HepG2 (cell line): ENCODE data around the gene MYBL2. TPM values are rescaled to one million over a fixed set of nuclear protein-coding genes. Genes with fewer than 3 reads are reported as not detected.

ENCODE experiments used
- ATAC-seq: fragments of 200-7000 bp; cut with Tn5 transposase; 3 replicates; pipeline ENCODE4 v1.9.1; 2020; ENCODE audit warnings: mild to moderate bottlenecking, moderate library complexity
- BruUV-seq: library from RNA; stranded (reverse); fragments of 400-500 nt; replicated peaks from 2 replicates; lab custom pipeline; 2021; lab: Mats Ljungman, UMichigan
- CTCF ChIA-PET: fragments of 300-600 bp; formaldehyde crosslinking; extraction: SDS; loops from one replicate; lab custom pipeline; 2021; ENCODE audit warnings: low total read pairs, inconsistent platforms, low intra/inter-chr PET ratio; lab: Yijun Ruan, JAX
- POLR2A ChIA-PET: fragments of 350-600 bp; sonication (Branson Sonifier 250); formaldehyde crosslinking; loops from one replicate; lab custom pipeline; 2020; ENCODE audit warnings: antibody characterized with exemption, inconsistent platforms; lab: Yijun Ruan, JAX
- DNase-seq: peaks from one replicate; pipeline ENCODE4 v3.0.0-alpha.2; 2015; ENCODE audit warnings: low spot score
- FAIRE-seq: peaks from 3 replicates; lab custom pipeline; 2011; peaks lifted over from hg19 to GRCh38; lab: Jason Lieb, UNC
- H2AFZ ChIP-seq: one replicate; pipeline ENCODE4 v1.6.1; 2011; ENCODE audit warnings: low read length, inconsistent platforms
- H3K27ac ChIP-seq: fragments of 300-600 bp; 3 replicates; pipeline ENCODE4 v1.8.0; 2011; ENCODE audit warnings: mixed run types, mild to moderate bottlenecking, mixed read lengths, low read length, inconsistent platforms; ENCODE audit not compliant: insufficient read depth; ENCODE audit errors: extremely low read length
- H3K27me3 ChIP-seq, 2 experiments: fragments of 200-600 bp in 1 of 2; 2 replicates in 1 of 2; 3 replicates in 1 of 2; pipeline versions ENCODE4 v1.6.0 to v1.8.0; 2011; ENCODE audit warnings: low read length in 2 of 2, mild to moderate bottlenecking in 2 of 2, moderate library complexity in 2 of 2, inconsistent platforms in 1 of 2; ENCODE audit not compliant: insufficient read depth in 2 of 2, control insufficient read depth in 1 of 2
- H3K36me3 ChIP-seq, 2 experiments: fragments of 200-600 bp in 1 of 2; replicated peaks in 1 of 2; 2 replicates in 1 of 2; 3 replicates in 1 of 2; pipeline versions ENCODE4 v1.5.1 to v1.8.0; 2011; ENCODE audit warnings: low read length in 2 of 2, inconsistent platforms in 1 of 2; ENCODE audit not compliant: insufficient read depth in 2 of 2, control insufficient read depth in 1 of 2
- H3K4me1 ChIP-seq: 2 replicates; pipeline ENCODE4 v1.5.1; 2012; ENCODE audit warnings: low read length, inconsistent platforms; ENCODE audit not compliant: insufficient read depth
- H3K4me2 ChIP-seq: 2 replicates; pipeline ENCODE4 v1.6.0; 2011; ENCODE audit warnings: low read depth, low read length, inconsistent platforms
- H3K4me3 ChIP-seq, 3 experiments: fragments of 200-600 bp in 1 of 3; sonication (generic), shearing (Covaris generic) in 1 of 3; replicated peaks in 1 of 3; 2 replicates each; pipeline ENCODE4 v1.5.1; 2011 to 2016; ENCODE audit warnings: low read length in 3 of 3, inconsistent platforms in 2 of 3, low read depth in 2 of 3, mild to moderate bottlenecking in 2 of 3, control low read depth in 1 of 3, mixed read lengths in 1 of 3; ENCODE audit not compliant: insufficient read depth in 1 of 3
- H3K79me2 ChIP-seq: one replicate; pipeline ENCODE4 v1.6.1; 2011; ENCODE audit warnings: low read length, inconsistent platforms; ENCODE audit not compliant: insufficient read depth
- H3K9ac ChIP-seq: 2 replicates; pipeline ENCODE4 v1.6.0; 2011; ENCODE audit warnings: mild to moderate bottlenecking, low read depth, low read length, inconsistent platforms; ENCODE audit not compliant: insufficient read depth
- H3K9me3 ChIP-seq: 2 replicates; pipeline ENCODE4 v1.5.1; 2012; ENCODE audit warnings: mild to moderate bottlenecking, low read length
- H4K20me1 ChIP-seq: 2 replicates; pipeline ENCODE4 v1.6.0; 2011; ENCODE audit warnings: inconsistent platforms, mild to moderate bottlenecking, low read length, moderate library complexity; ENCODE audit not compliant: insufficient read depth
- CBX5 ChIP-seq: sonication (generic); formaldehyde crosslinking; IDR thresholded peaks from 2 replicates; pipeline ENCODE4 v1.4.0; 2020; ENCODE audit warnings: missing genetic modification reagents, borderline replicate concordance
- FOSL2 ChIP-seq: sonication (generic); formaldehyde crosslinking; IDR thresholded peaks from 2 replicates; pipeline ENCODE4 v1.4.0; 2020; ENCODE audit warnings: missing genetic modification reagents
- GABPB1 ChIP-seq: IDR thresholded peaks from 2 replicates; pipeline ENCODE4 v1.6.1; 2016; ENCODE audit warnings: mild to moderate bottlenecking, missing genetic modification reagents, moderate library complexity, missing compliant biosample characterization
- HOXD1 ChIP-seq: sonication (generic); formaldehyde crosslinking; IDR thresholded peaks from 2 replicates; pipeline ENCODE4 v1.5.0; 2020; ENCODE audit warnings: missing genetic modification reagents
- JDP2 ChIP-seq: sonication (generic); formaldehyde crosslinking; IDR thresholded peaks from 2 replicates; pipeline ENCODE4 v1.8.1; 2022; ENCODE audit warnings: missing genetic modification reagents, borderline replicate concordance
- KDM3A ChIP-seq: IDR thresholded peaks from 2 replicates; pipeline ENCODE4 v1.6.1; 2018; ENCODE audit warnings: low read depth, missing compliant biosample characterization
- NR0B2 ChIP-seq: sonication (generic); formaldehyde crosslinking; IDR thresholded peaks from 2 replicates; pipeline ENCODE4 v1.4.0; 2020; ENCODE audit warnings: mild to moderate bottlenecking, missing genetic modification reagents
- POLR2A ChIP-seq, 2 experiments: IDR thresholded peaks; 2 replicates each; pipeline ENCODE4 v1.6.1; 2011; ENCODE audit warnings: low read depth in 2 of 2, low read length in 2 of 2, mild to moderate bottlenecking in 1 of 2, moderate library complexity in 1 of 2; ENCODE audit not compliant: insufficient read depth in 1 of 2
- RXRB ChIP-seq: IDR thresholded peaks from 2 replicates; pipeline ENCODE4 v1.6.1; 2016; ENCODE audit warnings: borderline replicate concordance, missing genetic modification reagents, missing compliant biosample characterization
- ZNF709 ChIP-seq: sonication (generic); formaldehyde crosslinking; IDR thresholded peaks from 2 replicates; pipeline ENCODE4 v1.5.0; 2020; ENCODE audit warnings: mild to moderate bottlenecking, missing genetic modification reagents
- ZNF75D ChIP-seq: sonication (generic); formaldehyde crosslinking; IDR thresholded peaks from 2 replicates; pipeline ENCODE4 v1.8.1; 2023; ENCODE audit warnings: missing genetic modification reagents, mild to moderate bottlenecking, borderline replicate concordance
- in situ Hi-C: cut with HindIII; loops from 2 replicates; pipeline ENCODE4 v1.10.0; 2017; ENCODE audit warnings: low pct_unique_long_range_greater_than_20kb; ENCODE audit not compliant: extremely low pct_ligation_motif_present
- intact Hi-C: fragments of 100-400 bp; cut with micrococcal nuclease; formaldehyde crosslinking; loops from one replicate; pipeline ENCODE4 v1.10.0; 2022; ENCODE audit not compliant: unreplicated experiment
- polyA plus RNA-seq, 8 experiments: library from polyadenylated mRNA; depleted of rRNA in 3 of 8; stranded (reverse) in 7 of 8; unstranded in 1 of 8; fragments of >200 nt; fragmentation: Illumina TruSeq in 4 of 8; extraction: Trizol in 4 of 8; gene quantifications; 2 replicates each; pipeline versions ENCODE4 v1.2.1 to v1.2.3, GENCODE V29; 2011 to 2016; ENCODE audit warnings: low read depth in 4 of 8, missing spikeins in 1 of 8, mixed read lengths in 1 of 8; ENCODE audit not compliant: insufficient read depth in 1 of 8
- total RNA-seq, 5 experiments: library from RNA; depleted of rRNA; stranded (reverse); fragments of >200 nt; fragmentation: Illumina TruSeq; extraction: Trizol; gene quantifications; 2 replicates each; pipeline ENCODE4 v1.2.3, GENCODE V29; 2016; ENCODE audit warnings: low read depth in 1 of 5
- TF ChIP-seq, protein P1 (sequence below): sonication (generic); formaldehyde crosslinking; IDR thresholded peaks from 2 replicates; pipeline ENCODE4 v1.5.0; 2020; ENCODE audit warnings: mild to moderate bottlenecking, missing genetic modification reagents
- TF ChIP-seq, protein P2 (sequence below): sonication (generic); formaldehyde crosslinking; conservative IDR thresholded peaks from 2 replicates; pipeline ENCODE4 v1.4.0; 2020; ENCODE audit warnings: missing genetic modification reagents

The MYBL2 gene
- total and polyA plus RNA-seq, 2 of the 13 experiments (the other 11 are each of a cell fraction or from before 2014, with no cell fraction given), result 11.9 to 66.2 TPM

GRCh38 chr20:43749734-43750294, 82.9 kb downstream of the MYBL2 start (continued):
- peak; percentile 64; the same call in 1 of the 2 replicates for TF ChIP-seq NR0B2 (CRISPR knock-in tag)
- TF ChIP-seq KDM3A (CRISPR knock-in tag), result 0 out of 2 replicates have a peak, but pooled peaks have one; percentile 26
- no peak for TF ChIP-seq HOXD1 (CRISPR knock-in tag)
- TF ChIP-seq CBX5 (CRISPR knock-in tag), result no peak
- TF ChIP-seq RXRB (CRISPR knock-in tag), result no peak
- TF ChIP-seq, protein P1, sequence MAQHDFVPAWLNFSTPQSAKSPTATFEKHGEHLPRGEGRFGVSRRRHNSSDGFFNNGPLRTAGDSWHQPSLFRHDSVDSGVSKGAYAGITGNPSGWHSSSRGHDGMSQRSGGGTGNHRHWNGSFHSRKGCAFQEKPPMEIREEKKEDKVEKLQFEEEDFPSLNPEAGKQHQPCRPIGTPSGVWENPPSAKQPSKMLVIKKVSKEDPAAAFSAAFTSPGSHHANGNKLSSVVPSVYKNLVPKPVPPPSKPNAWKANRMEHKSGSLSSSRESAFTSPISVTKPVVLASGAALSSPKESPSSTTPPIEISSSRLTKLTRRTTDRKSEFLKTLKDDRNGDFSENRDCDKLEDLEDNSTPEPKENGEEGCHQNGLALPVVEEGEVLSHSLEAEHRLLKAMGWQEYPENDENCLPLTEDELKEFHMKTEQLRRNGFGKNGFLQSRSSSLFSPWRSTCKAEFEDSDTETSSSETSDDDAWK (CRISPR knock-in tag), result no peak

DNA sequence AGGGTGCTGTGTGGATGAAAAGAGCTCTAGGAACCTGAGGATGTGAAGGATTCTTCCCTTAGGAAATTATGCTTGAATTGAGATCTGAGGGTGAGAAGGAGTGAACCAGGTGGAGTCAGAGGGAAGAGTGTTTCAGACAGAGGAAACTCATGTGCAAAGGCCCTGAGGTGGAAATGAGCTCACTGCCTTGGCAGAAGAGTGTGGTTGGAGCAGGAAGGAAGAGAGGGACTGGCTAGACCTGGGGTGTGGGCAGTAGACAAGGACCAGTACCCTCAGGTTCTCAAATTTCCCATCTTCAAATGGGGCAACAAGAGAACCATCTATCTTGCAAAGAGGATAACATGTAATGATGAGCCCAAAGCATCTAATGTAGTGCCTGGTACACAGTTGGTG, 83.9 kb downstream of the MYBL2 start:
- intact Hi-C loops (no loop called here), in situ Hi-C loops (loop anchor here (5.0 kb wide), 1 partner anchor 332 kb away; no protein-coding TSS in a partner anchor)
- no peak for FAIRE-seq
- CTCF ChIA-PET, result interaction anchor here (3.4 kb wide), 1 partner anchor 330 kb away, joined by 74 read pairs; no protein-coding TSS in a partner anchor
- H3K4me3 ChIP-seq, result no peak overlapping the region
- TF ChIP-seq POLR2A (IDR thresholded peaks at IDR 0.05; ENCODE audit: insufficient read depth in 1 of 2, low read depth in 2 of 2, low read length in 2 of 2), result no peak
- no peak for TF ChIP-seq JDP2 (CRISPR knock-in tag)
- TF ChIP-seq ZNF709 (CRISPR knock-in tag), result no peak
- TF ChIP-seq, protein P2, sequence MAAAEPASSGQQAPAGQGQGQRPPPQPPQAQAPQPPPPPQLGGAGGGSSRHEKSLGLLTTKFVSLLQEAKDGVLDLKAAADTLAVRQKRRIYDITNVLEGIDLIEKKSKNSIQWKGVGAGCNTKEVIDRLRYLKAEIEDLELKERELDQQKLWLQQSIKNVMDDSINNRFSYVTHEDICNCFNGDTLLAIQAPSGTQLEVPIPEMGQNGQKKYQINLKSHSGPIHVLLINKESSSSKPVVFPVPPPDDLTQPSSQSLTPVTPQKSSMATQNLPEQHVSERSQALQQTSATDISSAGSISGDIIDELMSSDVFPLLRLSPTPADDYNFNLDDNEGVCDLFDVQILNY (CRISPR knock-in tag), result no peak
- no peak for TF ChIP-seq GABPB1 (CRISPR knock-in tag)
- no peak for TF ChIP-seq FOSL2 (CRISPR knock-in tag)
- TF ChIP-seq ZNF75D (CRISPR knock-in tag), result no peak
- TF ChIP-seq, all 625 proteins: peak for 0
- no peak overlapping the region for H2AFZ ChIP-seq
- POLR2A ChIA-PET, result no interaction called here
- no peaks in the 10 kb centered on the region for H3K9me3 ChIP-seq
- H3K27ac ChIP-seq, result no peak overlapping the region
- H3K4me1 ChIP-seq, result no peaks in the 10 kb centered on the region
- no peak overlapping the region for H3K4me2 ChIP-seq
- no peak for DNase-seq
- no peaks in the 10 kb centered on the region for H3K36me3 ChIP-seq
- H3K9ac ChIP-seq, result no peak overlapping the region
- no peak for ATAC-seq
- H4K20me1 ChIP-seq, result no peaks in the 10 kb centered on the region
- no peaks in the 10 kb centered on the region for H3K79me2 ChIP-seq
- no TSS peak for BruUV-seq
- peaks cover 3 to 59% of the 10 kb centered on the region in 2 experiments; a peak in 4 of 5 replicates for H3K27me3 ChIP-seq
